GDM1 (cell line): ENCODE results near the gene MROH7.
A peak's percentile ranks its signal among the peaks of the same experiment; 100 is the strongest.

ENCODE experiments used
- DNase-seq: peaks from one replicate; lab custom pipeline; 2025; lab: John Stamatoyannopoulos, UW

MROH7 gene

DNA sequence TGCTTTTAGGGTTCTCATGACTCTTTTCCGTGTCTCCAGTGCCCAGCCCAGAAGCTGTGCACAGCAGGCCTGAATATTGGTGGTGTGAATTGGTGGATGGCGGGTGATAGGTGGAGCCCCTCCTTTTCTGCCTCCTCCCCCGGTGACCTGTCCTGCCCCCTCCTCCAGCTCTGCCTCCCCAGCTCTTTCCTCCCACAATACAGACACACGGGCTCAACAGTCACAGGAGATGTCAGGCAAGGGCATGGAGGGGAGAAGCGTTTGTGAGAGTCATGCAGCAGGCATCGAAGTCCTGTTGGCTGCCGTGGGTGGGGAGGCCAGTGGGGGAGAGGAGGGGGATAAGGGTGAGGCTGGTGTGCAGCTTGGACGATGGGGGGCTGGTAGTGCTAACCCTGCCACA, 56.8 kb downstream of the MROH7 start:
- DNase-seq, result no peak

DNA sequence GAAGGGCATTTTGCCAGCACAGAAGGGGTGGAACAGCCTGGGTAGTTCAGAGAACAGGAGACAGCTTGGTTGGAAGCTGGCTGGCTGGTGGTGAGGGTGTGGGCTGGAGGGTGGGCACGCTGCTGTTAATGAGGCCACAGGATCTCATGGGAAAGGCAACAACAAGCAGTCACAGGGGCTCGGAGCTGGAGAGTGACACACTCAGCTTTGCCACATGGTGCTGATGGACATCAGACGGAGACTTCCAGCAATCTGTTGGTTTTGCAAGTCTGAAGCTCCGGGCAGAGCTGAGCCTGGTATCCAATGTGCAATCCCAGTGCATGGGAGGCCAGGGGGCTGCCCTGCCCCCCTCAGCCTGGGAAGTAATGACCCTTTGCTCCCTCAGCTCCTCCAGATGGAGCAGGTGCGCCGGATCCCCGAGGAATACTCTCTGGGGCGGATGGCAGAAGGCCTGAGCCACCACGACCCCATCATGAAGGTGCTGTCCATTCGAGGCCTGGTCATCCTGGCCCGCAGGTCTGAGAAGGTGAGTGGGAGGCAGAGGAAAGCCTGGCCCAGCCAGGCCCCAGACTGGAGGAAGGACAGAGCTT, 58.4 kb downstream of the MROH7 start:
- DNase-seq, result no peak

DNA sequence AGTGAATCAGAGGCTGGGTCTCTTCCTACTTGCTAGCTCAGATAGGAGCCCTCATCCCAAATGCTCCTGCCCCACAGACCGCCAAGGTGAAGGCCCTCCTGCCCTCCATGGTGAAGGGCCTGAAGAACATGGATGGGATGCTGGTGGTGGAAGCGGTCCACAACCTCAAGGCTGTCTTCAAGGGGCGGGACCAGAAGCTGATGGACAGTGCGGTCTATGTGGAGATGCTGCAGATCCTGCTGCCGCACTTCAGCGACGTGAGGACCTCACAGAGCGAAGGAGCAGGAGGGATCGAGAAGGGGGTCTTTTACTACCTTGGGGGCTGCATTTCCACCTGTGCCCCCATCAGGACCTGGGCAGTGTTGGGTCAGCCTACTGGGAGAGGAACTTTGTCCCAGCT, 59.5 kb downstream of the MROH7 start:
- no peak for DNase-seq

- no peak for DNase-seq
Measured at GRCh38 chr1:54701996-54702395, 60.4 kb downstream of the MROH7 start.

DNA sequence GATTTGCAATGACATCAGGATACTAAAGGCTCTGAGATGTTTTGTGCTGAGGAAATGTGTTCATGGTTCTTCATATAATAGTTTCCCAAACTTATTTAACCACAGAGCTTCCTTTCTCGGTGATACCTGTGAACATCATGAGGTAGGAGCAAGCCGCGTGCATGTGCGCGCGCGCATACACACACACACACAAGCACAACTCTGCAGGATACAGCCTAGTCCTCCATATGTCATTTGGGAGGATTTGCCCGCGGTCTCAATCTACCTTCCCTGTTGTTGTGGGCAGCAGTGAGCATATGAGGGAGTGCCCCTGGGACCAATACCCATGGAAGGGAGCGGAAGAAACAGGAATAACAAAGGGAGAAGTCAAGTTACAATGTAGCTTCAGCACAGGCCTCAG, 61.9 kb downstream of the MROH7 start:
- DNase-seq, result no peak

GRCh38 chr1:54705153-54705552, 63.6 kb downstream of the MROH7 start:
- DNase-seq, result no peak

GRCh38 chr1:54706419-54706818, 64.8 kb downstream of the MROH7 start:
- no peak for DNase-seq

GRCh38 chr1:54708385-54708784, 66.8 kb downstream of the MROH7 start:
- DNase-seq, result no peak

DNA sequence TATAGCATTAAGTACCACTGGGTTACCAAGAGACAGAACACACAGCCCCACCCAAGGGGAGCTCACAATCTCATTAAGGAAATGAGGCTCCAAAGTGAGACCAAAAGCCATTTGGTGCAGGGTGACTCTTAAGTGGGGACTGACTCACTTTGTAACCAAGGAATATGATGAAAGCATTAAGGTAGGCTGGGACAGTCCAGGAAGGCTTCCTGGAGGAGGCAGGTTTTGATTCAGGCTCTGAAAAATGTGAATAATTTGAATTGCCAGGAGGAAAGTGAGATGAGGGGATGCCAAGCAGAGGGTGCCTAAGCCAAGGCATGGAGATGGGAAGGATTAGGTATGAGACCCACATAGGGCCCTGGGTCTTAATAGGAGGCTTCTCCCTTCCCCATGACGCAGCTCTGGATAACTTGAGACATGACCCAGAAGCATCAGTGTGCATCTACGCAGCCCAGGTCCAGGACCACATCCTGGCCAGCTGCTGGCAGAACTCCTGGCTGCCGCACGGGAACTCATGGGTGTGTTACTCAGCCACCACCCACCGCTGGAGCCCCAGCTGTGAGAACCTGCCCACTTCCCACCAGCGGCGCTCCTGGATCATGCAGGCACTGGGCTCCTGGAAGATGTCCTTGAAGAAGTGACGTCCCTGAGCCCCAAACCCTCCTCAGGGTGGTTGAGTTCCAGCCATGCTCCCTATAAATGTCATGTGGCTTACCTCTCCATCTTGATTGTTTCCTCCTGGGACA, 68.1 kb downstream of the MROH7 start:
- no peak for DNase-seq

DNA sequence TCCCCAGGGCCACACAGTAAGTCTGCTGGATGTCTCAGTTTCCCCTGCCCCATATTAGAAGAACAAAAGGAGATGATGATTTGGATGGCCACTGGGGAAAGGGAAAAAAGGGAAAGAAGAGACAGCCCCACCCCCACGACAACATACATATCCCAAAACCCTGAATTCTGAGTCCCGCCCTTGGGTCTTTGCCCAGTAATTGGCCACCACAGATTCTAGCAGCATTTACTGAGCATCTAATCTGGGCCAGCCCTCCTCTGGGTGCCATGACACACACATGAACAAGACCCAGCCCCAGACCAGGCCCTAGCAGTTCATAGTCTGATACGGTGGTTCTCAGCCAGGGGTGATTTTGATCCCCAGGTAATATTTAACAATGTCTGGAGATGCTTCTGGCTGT, 68.8 kb downstream of the MROH7 start:
- no peak for DNase-seq

GRCh38 chr1:54710841-54711240, 69.3 kb downstream of the MROH7 start:
- DNase-seq, result no peak

DNA sequence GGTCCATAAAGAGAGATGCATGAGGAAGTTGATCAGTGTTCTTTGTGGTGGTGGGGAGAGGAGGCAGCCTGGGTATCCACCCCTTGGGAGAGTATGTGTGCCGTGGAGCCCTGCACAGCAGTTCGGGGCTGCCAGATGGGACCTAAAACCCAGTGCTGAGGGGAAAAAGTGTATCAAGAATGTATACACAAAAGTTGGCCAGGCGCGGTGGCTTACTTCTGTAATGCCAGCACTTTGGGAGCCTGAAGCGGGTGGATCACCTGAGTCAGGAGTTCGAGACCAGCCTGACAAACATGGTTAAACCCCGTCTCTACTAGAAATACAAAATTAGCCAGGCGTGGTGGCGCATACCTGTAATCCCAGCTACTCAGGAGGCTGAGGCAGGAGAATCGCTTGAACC, 70.0 kb downstream of the MROH7 start:
- DNase-seq, result no peak

GRCh38 chr1:54714881-54715492, 73.4 kb downstream of the MROH7 start:
- DNase-seq, result no peak

- peak; percentile 65 for DNase-seq
Measured at GRCh38 chr1:54715493-54716298, 74.1 kb downstream of the MROH7 start, which contains the start of gene TTC4. Gene TTC4, plus strand, starts transcription at chr1:54715861. Its CDS starts 48 bp downstream, at chr1:54715909.

- DNase-seq, result no peak
Measured at GRCh38 chr1:54716299-54717047, 74.9 kb downstream of the MROH7 start.

DNA sequence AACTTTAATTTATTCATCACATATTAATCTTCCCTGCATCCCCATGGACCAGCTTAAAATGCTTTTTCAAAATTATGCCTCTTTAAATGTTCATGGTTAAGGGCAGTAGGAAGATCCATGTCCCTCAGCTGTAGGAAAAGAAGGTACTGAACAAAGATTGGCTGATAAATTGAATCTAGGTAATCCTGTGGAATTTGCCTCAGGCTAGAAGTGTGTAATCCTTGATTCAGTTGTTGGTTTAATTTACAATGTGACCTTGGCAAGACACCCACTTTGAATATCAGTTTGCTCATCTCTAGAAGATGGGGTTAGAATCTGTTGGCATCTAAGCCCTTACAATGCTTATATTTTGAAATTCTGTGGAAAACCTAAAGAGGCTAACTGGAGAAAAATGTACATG, 80.1 kb downstream of the MROH7 start:
- no peak for DNase-seq

DNA sequence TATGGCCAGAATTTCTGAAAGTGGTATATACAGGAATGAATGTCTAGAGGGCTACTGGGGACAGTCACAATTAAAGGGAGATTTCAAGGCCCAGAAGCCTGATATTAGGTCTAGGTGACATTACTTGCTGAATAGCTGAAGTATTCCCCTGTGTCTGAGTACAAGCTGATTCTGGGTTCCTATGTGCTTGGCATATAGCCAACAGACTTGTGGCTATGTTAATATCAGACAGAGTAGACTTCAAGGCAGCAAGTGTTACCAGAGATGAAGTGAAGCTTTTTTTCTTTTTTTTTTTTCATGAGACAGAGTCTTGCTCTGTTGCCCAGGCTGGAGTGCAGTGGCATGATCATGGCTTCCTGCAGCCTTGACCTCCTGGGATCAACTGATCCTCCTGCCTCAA, 82.4 kb downstream of the MROH7 start:
- DNase-seq, result no peak

DNA sequence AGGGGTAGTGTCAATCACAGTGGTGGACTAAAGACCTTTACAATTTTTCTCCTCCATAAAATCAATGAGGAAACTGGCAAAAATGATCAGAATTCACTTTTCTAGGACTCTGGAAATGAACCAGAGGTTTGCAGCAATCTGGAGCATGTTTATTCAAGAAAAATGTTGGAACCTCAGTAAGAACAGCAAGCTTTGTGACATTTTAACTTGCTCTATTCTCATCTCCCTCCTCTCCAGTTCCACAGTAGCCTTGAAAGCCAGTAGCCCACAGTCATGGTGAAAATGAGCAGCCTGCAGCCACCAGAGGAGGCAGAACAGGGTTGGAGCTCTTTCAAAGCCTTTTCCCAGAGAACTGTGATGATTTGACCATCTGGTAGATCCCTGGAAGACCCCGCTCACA, 83.2 kb downstream of the MROH7 start:
- no peak for DNase-seq

DNA sequence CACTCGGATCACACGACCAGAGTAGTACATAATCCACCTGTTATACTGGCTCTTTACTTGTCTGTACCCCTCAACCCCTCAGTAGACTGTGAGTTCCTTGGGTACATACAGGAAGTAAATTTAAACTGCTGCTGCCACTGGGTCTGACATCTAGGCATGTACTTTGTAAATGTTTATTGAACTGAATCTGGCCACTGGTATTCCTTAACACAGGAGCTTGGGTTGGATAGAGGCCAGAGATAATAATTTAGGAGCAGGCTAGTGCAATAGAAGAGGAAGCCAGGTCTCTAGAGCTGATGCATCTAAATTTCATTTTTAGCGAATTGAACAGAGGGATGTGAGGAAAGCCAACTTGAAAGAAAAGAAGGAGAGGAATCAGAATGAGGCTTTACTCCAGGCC, 86.4 kb downstream of the MROH7 start:
- no peak for DNase-seq

DNA sequence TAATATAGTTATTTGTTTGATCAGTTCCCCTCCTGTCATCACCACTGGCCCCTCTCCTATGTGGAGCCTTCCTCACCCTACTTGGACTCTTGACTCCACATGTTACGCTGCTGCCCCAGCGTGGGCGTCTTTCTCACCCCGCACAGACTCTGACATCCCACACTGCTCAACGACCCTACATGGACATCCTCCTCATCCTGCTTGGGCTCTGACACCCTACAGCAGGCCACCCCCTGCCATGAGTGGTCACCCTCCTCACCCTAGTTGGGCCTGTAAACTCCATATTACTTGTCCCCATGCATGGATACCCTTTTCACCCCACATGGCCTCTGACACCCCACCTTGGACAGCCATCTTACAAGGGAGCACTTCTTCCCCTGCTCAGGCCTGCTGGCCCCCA, 95.1 kb downstream of the MROH7 start:
- no peak for DNase-seq

- DNase-seq, result no peak
Measured at GRCh38 chr1:54738244-54738643, 96.7 kb downstream of the MROH7 start.

GRCh38 chr1:54741531-54741930, 99.9 kb downstream of the MROH7 start:
- no peak for DNase-seq
